CD1c-positive myeloid dendritic cell (primary cell): Measurements from ENCODE around the gene MRTFB.

ENCODE experiments used
- DNase-seq: peaks from one replicate; pipeline ENCODE4 v3.0.0-alpha.2; 2016; ENCODE audit errors: extremely low spot score

Gene MRTFB

DNA sequence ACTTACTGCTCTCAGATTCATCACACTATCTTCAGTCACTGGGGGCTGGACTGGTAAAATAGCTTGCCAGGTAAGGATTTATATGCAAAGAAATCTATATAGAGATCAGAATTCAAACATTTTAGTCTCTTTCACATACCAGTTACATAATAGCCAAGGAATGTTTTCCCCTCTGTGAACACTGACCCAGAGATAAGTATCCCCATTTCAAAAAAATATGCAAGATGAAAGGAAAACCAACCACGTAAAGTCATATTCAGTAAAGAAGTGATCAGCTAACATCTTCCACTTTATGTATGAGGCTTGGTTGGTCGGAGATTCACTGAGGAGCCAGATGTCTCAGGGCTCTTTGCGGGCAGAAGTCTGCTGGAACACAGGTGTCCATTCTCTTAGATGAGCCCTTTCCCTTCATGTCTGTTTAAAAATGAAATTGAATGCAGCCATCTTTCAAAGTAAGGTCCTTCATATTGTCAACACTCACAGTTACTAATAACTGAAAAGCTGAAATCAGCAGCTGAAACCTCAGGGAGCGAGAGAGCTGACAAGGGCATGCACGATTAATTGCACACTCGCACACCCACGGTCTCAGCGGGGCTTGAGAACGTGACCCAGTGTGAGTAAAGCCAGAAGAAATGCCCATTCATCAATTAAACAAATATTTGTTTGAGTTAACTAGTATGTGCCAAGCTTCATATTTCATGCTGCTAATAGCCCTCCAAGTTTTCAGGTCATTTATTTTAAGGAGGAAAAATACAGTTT is 161.2 kb downstream of the MRTFB start:
- DNase-seq, result no peak

DNA sequence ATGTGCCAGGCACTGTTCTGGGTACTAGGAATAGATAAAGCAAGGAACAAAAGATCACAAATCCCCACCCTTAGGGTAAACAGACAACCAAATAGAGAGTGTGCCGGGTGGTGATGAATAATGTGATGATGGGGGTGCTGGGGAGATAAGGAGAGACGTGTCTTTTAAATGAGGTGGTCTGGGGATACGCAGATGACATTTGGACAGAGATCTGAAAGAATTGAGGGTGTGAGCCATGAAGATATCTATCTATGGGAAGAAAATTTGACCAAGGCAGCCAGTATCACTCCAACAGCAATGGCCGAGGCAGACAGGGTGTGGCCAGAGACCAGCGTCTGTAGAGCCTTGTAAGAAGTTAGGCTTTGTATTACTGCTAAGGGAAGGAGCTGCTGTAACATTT is 165.3 kb downstream of the MRTFB start:
- no peak for DNase-seq

DNA sequence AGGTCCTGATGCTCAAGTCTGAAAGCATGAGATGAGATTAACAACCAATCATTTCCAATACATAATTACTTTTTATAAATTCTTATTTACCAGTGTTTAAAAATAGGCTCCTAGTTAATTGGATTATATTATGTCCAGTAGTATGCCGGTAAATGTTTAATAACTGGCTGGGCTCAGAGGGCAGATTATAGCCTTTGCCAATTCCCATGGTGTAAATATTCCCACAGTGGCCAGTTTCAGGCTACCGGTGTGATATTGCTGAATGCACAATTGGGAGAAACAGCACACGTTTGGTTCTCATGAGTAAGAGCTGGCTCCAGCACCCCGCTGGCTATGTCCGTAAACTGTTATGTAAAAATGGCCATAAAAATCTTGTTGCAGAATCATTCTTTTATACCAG is 167.6 kb downstream of the MRTFB start:
- DNase-seq, result no peak

DNA sequence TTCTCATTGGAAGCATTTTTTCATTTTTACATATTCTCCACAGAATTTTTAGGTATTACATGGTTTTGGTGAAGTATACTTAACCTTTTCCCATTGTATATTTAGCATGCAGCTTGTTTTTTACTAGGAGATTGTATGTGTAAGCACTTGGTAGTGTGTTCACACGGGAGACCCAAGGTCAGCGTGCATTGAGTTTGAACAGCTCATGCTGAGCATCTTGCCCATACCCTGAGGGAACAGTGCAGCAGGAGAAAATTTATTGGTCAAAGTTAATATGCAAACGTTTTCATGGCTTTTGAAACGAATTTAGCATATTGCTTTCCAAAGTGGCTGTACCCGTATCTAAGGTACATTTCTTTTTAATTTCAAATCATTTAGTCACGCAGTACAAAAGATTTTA is 168.7 kb downstream of the MRTFB start:
- DNase-seq, result no peak

DNA sequence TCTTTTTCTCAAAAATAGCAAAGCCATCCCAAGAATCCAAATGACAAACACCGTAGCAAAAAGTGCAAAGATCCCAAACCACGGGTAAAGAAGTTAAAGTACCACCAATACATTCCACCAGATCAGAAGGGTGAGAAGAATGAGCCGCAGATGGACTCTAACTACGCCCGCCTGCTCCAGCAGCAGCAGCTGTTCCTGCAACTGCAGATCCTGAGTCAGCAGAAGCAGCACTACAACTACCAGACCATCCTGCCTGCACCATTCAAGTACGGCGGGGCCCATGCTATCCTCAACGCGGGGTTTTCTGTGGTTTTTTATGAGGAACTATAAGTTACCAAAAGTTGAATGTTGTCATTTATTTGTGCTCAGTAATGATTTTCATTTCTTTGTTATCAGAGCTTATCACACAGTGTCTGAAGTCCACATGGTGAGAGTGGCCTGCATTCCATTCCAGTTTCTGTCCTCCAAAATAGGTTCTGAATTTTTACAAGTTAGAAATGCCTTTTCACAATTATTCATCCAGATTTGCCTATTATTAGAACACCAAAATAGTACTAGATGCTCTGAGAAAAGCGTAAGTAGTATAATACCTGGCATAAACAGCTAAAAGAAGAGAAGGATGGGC is 169.2 kb downstream of the MRTFB start:
- no peak for DNase-seq

DNA sequence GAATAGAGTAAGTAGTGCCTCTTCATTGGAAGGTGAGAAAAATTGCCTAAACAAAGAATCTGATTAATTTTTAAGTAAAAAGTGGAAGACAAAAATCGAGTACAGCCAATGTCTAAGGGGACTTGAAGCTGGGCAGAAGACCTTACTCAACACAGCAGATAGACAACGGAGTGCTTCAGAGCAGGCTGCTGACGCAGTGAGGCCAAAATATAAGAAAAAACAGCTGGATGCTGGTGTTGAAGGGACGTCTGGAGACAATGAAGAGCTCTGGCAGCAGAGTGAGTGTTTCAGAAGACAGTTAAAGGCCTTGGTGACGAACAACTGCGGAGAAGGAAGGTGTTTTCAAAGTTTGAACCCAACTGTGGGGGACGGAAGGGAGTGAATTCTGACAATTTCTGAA is 169.8 kb downstream of the MRTFB start:
- DNase-seq, result no peak

DNA sequence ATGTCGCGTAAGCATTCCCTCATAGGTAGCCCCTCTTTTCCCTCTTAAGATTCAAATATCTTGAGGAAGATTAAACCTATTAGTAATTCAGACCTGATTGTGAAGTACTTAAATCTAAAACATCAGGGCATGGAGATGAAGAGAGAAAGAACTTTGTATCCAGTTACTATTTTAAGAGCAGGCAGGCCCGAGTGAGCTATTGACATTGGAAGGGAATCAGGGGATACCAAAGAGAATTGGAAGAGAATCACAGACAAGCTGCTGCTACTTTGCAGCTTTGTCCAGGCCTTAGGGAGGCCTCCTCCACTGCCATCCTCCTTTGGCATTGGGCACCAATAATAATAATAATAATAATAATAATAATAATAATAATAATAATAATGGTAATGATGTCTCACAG is 170.5 kb downstream of the MRTFB start:
- no peak for DNase-seq

DNA sequence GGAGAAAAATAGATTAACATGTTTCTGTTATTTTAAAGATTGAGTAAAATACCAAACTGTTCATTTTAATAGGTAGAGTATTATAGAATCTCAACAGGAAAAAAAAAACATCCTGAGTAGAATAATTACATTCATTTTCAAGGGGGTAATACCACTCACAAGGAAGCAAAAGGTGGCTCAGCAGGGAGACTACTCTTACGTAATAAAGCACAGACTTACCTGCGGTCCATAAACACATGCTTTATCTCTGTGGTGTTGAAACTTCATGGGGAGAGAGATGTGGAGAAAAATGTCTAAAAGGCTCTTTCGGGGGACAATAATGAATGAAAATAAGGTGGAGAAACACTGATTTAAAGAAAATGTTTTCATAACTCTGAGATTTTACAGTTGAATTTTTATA is 171.7 kb downstream of the MRTFB start:
- no peak for DNase-seq

DNA sequence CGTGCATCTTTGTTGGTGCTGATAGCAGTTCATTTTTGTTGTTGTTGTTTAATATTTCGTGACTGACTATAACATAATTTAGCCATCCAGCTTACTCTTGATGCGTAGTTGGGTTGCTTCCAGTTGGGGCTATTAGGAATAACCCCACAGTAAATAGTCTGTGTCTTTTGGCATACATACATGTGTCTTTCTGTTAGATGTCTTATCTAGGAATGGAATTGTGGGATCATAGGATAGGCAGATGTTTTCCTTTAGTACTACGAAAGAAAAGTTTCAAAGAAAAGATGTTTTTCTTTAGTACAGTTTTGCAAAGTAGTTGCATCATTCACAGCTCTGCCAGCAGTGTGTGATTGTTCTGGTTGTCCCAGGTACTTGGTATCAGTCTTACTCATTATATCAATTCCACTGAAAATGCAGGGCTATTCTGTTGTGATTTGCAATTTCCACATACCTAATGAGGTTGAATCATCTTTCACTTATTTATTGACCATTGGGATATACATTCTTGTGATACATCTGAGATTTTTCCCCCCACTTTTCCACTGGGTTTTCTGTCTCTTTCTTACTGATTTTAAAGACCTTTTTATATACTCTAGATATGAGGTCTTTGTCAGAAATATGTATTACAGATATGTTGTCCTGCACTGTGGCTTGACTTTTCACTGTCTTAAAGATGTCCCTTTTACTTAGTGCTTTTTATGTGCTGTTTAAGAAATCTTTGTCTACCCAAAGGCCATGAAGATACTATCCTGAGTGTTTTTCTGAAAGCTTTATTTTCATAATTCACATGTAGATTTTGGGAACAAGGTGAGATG is 173.3 kb downstream of the MRTFB start:
- DNase-seq, result no peak

DNA sequence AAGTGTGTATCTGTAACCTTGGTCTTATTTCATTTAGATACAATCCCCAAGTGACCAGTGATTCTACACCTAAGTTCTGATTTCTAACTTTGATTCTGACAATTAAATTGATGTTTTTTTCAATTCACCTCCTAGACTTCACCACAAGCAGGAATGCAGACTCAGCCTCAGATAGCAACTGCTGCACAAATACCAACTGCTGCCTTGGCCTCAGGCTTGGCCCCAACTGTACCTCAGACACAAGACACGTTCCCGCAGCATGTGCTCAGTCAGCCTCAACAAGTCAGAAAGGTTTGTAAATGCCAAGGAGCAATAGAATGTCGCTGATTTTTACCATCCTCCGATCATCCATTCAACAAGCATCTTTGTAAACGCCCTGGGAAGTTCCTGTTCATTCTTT is 177.7 kb downstream of the MRTFB start:
- no peak for DNase-seq

DNA sequence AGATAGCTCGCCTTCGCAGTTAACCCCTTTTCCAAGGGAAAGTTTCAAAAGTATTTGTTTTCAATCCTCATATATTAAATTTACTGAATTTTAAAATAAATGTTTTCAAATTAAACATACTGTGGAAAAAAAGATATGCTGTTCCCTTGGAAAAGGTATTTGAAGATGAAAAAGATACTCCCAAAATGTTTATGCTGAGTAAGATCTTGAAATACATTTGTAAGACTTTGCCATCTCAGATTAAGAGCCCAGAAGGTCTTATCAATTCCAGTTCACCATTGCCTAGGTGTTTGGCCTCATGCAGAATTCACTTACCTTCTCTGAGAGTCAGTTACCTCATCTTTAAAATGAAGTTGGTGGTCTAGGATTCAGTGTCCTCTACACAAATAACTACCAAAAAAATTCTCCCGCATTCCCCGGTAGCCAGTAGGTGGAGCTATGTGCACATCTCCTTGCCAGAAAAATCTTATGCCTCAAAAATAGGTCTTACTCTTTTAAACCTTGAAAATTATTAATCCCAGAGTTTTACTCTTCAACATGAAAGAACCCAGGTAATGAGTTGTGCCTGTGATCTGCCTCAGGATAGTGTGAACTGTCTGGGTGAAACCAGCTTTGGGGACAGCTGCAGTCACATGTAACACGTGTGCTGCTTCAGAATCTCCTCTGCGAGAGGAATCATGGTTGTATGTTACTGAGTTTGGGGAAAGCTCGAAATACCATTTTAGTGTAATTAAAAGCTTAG is 178.3 kb downstream of the MRTFB start:
- DNase-seq, result peak; percentile 62

DNA sequence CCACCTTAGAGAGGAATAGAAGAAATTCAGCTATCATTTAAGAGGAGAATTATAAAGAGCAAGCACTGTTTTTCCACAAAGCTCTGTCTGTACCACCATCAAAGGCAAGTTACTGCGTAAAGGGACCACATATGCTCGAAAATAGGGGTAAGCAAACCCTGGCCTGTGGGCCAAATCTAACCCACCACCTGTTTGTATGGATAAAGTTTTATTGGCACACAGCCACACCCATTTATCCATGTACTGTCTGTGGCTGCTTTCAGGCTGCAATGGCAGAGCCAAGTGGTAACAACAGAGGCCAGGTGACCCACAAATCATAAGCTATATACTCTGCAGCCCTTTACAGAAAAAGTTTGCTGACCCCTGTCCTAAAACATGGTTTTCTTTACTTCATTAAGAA is 180.3 kb downstream of the MRTFB start:
- DNase-seq, result no peak

DNA sequence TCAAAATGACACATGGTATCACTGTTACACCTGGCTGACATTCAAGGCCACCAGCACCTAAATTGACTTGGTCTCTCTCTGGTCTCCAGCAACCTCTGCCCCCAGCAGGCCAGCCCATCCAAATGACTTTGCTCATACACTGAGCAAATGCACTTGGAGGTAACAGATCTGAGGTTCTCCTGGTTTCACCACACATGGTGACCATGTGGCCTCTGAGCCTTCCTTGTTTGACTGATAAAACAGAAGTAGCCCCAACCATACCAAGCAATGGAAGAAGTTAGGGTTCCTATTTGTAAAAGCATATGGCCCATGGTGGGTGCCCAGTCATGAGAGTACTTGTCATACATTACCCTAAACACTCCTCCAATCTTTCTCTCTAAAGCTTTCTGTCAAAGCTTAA is 181.7 kb downstream of the MRTFB start:
- DNase-seq, result no peak

DNA sequence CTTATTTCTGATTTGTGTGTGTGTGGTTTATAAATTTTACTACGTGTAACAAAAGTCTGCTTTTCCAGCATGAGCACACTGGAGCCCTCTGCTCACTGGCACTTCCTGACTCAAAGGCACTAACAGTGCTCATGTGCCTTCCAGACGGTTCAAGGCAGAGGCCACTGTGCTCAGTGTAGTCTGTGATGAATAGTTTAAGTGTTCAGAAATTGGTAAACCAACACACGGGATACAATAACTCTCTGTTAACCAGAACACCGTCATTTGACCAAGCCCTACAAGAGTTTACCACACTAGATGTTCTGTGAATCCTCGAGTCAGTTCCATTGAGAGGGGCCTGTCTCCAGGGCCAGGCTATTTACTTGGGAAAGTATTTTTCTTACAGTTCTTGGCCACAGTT is 191.9 kb downstream of the MRTFB start:
- no peak for DNase-seq

DNA sequence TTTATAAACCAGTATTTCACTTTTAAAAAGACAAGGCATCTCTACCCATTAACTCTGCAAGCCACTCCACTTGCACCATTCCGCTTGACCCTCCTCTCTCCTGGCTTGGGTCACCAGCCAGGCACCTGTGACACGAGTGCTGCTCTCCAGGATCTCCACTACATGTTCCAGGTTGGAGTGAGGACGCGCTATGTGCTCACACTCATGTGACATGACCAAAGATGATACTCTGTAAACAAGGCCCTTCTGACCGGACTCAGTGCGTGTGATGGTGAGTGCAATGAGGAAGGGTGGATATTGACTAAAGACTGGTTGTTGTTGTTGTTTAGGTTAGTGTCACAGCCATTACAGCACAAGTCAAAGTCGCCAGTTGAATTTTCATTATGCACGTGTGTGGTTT is 192.7 kb downstream of the MRTFB start:
- no peak for DNase-seq

DNA sequence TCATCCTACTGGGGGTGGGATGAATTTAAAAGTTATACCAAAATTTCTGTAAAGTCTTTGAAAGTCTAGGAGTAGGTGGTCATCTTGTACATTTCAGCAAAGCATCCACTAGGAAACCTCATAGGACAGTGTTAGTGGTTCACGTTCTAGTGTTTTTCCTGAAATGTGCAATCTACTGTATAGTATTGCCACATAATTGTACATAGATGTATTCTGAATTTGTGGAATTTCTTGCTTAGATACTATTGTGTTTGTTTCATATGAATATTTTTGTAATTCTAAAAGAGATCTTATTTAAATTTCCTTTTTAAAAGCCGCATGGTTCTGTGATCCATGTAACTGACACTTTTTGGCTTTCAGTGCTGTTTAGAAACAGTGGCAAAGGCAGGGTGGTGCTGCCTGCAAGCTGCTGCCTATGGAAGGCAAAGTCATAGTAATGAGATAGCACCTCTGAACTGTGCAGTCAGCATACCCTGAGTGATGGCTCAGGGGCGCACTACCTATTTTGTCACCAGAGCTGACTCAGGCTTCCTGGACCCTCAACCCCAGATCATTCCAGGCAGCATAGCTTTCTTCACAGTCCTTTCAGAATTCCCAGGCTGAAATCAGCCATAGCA is 193.3 kb downstream of the MRTFB start:
- DNase-seq, result no peak

DNA sequence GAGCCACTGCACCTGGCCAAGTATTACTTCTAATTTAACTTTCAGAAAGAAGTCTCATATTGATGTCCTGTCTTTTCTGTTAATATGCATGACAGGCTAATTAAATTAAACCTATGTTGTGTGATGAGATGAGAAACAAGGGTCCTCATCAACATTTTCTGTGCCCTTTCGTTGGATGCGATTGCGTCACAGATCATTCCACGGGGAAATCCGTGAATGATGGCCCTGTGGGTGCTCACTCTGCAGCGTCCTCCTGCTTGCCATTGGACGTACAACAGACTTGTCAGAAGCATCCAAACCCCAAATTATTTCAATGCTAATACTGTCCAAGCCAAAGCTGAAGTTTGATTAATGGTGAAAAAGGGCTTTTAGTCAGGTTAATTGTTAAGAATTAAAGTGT is 197.0 kb downstream of the MRTFB start:
- DNase-seq, result no peak

DNA sequence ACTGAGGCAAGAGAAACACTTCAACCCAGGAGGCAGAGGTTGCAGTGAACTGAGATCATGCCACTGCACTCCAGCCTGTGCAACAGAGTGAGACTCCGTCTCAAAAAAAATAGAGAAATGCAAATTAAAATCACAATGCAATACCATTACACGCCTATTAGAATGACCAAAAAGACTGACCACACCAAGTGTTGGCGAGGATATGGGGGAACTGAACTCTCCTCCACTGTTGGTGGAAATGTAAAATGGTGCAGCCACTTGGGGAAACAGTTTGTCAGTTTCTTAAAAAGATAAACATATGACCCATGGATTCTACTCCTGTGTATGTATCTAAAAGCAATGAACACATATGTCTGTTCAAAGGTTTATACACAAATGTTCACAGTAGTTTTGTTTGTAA is 204.8 kb downstream of the MRTFB start:
- no peak for DNase-seq

DNA sequence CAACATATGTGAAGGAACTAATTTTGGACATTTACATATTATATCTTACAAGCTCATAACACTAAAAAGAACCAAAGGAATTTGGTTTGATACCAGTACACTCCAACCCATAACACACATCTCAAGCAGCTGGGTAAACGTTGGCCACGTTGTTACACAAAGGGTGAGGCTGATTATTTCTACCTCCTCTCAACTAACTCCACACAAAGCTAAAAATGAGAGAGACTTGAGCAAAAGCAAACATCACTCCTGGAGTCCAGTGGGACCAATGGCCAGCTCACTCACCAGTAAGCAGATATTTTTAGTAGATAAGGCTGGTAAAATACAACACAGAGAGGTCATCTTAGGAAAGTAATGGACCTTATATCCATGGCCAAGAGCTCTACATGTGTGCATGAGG is 207.6 kb downstream of the MRTFB start:
- no peak for DNase-seq

DNA sequence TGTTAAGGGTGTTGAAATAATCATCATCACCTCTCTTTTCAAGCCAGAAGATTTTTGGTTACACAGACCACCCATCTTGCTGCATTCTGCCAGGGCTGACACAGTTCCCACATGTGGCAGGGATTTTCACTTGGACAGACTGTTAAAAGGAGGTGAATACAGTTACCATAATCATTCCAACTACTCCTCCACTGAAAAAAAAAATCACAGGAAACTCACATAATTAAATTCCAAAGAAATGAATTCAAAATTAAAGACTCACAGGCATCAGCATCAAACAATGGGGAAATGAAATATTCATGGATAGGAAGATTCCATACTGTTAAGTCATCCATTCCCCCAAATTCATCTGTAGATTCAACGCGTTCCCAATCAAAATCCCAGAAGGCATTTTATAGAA is 209.4 kb downstream of the MRTFB start:
- no peak for DNase-seq

DNA sequence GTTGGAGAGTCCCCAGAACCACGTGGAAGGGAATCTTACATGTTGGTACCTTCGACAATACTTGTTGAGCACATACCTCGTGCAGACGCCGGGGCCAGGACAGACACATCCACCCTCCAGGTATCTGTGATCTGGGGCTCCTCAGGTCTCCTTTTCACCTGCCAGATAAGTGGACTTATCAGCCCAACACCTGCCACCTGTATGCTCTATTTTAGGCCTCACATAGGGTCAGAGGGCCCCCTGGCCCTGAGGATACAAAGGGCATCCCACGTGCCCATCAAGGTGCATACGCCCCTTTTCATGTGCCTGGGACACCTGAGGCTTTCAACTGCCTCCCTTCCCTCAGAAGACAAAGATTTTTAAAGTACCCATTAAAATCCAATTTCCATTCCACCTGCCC is 212.7 kb downstream of the MRTFB start:
- DNase-seq, result no peak

DNA sequence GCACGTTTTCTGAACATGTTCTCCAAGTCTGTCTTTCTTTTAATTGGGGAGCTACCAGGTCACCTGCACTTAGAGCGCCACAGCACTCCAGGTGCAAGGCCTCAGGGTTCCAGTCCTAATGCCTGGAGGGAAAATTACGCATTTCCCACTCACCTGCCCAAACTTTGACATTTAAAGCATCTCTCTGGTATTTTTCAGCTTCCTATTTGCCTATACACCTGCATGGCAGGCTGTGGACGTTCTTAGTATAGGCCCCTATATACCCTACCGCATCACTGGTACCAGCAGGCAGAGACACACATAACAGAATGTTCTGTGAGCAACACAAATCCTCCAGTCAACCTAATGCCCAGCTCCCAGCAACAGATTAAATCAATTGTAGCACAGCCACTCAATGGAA is 213.3 kb downstream of the MRTFB start:
- no peak for DNase-seq
